ENCODE data around the gene NFATC2. TPM values are rescaled to one million over a fixed set of nuclear protein-coding genes. Genes with fewer than 3 reads are reported as not detected.

Gene NFATC2
- total and polyA plus RNA-seq, 2 experiments from 2014 or later, result 4.9 to 8.3 TPM

- Histone ChIP-seq H3K4me1 (ENCODE audit: insufficient read depth) (no peaks in the 10 kb centered on the region), H3K4me3 (no peak overlapping the region), H3K4me2 (no peak overlapping the region), H3K36me3 (replicated peaks; ENCODE audit: insufficient read depth, low read depth) (no peaks in the 10 kb centered on the region), H3K79me2 (no peaks in the 10 kb centered on the region), H2AFZ (no peak overlapping the region), H4K20me1 (ENCODE audit: insufficient read depth, poor library complexity, severe bottlenecking) (no peaks in the 10 kb centered on the region), H3K27me3 (no peaks in the 10 kb centered on the region), H3K27ac (no peak overlapping the region), H3K9me2 (replicated peaks; ENCODE audit: insufficient read depth) (no peaks in the 10 kb centered on the region), H3K9me3 (ENCODE audit: low read depth) (no peaks in the 10 kb centered on the region)
- WGBS (ENCODE audit: low lambda C conversion rate, missing lambda C conversion rate), result 39% methylated on average over 2 of the region's 2 CpGs
- no peak for DNase-seq (ENCODE audit: low spot score)
- no peak for TF ChIP-seq EZH2 (IDR thresholded peaks at IDR 0.05; ENCODE audit: borderline replicate concordance)
- no peak for TF ChIP-seq EZH2phosphoT487 (IDR thresholded peaks at IDR 0.05; ENCODE audit: low read depth, severe bottlenecking, unreplicated experiment)
These were observed 29.9 kb downstream of the NFATC2 start for GRCh38 chr20:51512645-51513044.

GRCh38 chr20:51511861-51512619, 30.5 kb downstream of the NFATC2 start:
- no peak overlapping the region for H2AFZ ChIP-seq
- H3K9me3 ChIP-seq (ENCODE audit: low read depth), result no peaks in the 10 kb centered on the region
- H3K9me2 ChIP-seq (replicated peaks; ENCODE audit: insufficient read depth), result no peaks in the 10 kb centered on the region
- H3K79me2 ChIP-seq, result no peaks in the 10 kb centered on the region
- no peaks in the 10 kb centered on the region for H3K4me1 ChIP-seq (ENCODE audit: insufficient read depth)
- H3K4me2 ChIP-seq, result no peak overlapping the region
- no peak overlapping the region for H3K4me3 ChIP-seq
- DNase-seq (ENCODE audit: low spot score), result no peak
- H3K27me3 ChIP-seq, result no peaks in the 10 kb centered on the region
- no peaks in the 10 kb centered on the region for H3K36me3 ChIP-seq (replicated peaks; ENCODE audit: insufficient read depth, low read depth)
- WGBS (ENCODE audit: low lambda C conversion rate, missing lambda C conversion rate), result 94% methylated on average over 10 of the region's 10 CpGs
- no peak overlapping the region for H3K27ac ChIP-seq
- H4K20me1 ChIP-seq (ENCODE audit: insufficient read depth, poor library complexity, severe bottlenecking), result no peaks in the 10 kb centered on the region
- TF ChIP-seq EZH2phosphoT487 (IDR thresholded peaks at IDR 0.05; ENCODE audit: low read depth, severe bottlenecking, unreplicated experiment) (no peak), EZH2 (IDR thresholded peaks at IDR 0.05; ENCODE audit: borderline replicate concordance) (no peak)
- TF ChIP-seq, protein P1, sequence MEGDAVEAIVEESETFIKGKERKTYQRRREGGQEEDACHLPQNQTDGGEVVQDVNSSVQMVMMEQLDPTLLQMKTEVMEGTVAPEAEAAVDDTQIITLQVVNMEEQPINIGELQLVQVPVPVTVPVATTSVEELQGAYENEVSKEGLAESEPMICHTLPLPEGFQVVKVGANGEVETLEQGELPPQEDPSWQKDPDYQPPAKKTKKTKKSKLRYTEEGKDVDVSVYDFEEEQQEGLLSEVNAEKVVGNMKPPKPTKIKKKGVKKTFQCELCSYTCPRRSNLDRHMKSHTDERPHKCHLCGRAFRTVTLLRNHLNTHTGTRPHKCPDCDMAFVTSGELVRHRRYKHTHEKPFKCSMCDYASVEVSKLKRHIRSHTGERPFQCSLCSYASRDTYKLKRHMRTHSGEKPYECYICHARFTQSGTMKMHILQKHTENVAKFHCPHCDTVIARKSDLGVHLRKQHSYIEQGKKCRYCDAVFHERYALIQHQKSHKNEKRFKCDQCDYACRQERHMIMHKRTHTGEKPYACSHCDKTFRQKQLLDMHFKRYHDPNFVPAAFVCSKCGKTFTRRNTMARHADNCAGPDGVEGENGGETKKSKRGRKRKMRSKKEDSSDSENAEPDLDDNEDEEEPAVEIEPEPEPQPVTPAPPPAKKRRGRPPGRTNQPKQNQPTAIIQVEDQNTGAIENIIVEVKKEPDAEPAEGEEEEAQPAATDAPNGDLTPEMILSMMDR (IDR thresholded peaks at IDR 0.05; ENCODE audit: poor library complexity), result no peak

- 92% methylated on average over 6 of the region's 6 CpGs for WGBS (ENCODE audit: low lambda C conversion rate, missing lambda C conversion rate)
- Histone ChIP-seq H3K9me2 (replicated peaks; ENCODE audit: insufficient read depth) (no peaks in the 10 kb centered on the region), H3K27me3 (no peaks in the 10 kb centered on the region), H3K79me2 (no peaks in the 10 kb centered on the region), H3K27ac (no peak overlapping the region), H3K36me3 (replicated peaks; ENCODE audit: insufficient read depth, low read depth) (no peaks in the 10 kb centered on the region), H3K4me1 (ENCODE audit: insufficient read depth) (no peaks in the 10 kb centered on the region), H3K9me3 (ENCODE audit: low read depth) (no peaks in the 10 kb centered on the region), H2AFZ (no peak overlapping the region), H4K20me1 (ENCODE audit: insufficient read depth, poor library complexity, severe bottlenecking) (no peaks in the 10 kb centered on the region), H3K4me3 (no peak overlapping the region), H3K4me2 (no peak overlapping the region)
- no peak for DNase-seq (ENCODE audit: low spot score)
- TF ChIP-seq, protein P1 (IDR thresholded peaks at IDR 0.05; ENCODE audit: poor library complexity), result no peak
- no peak for TF ChIP-seq EZH2 (IDR thresholded peaks at IDR 0.05; ENCODE audit: borderline replicate concordance)
- no peak for TF ChIP-seq EZH2phosphoT487 (IDR thresholded peaks at IDR 0.05; ENCODE audit: low read depth, severe bottlenecking, unreplicated experiment)
These were observed 31.4 kb downstream of the NFATC2 start for GRCh38 chr20:51510936-51511605.

DNA sequence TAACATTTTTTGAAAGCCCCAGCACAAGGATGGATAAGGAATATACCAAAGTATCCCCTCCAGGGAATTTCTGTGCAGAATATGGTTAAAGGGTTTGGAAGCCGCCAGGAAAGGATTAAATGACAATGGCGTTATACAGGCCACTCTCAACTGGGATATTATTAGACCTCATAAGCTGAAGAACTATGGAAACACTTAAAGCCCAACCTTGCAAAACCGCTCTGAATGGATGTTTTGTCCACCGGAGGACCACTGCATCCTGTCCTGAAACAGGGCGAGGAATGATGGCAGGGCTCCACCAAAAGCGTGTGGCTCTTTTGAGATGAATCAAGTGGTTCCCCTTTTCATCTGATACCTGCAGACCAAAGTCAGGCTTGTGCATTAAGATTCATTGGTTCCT, 32.4 kb downstream of the NFATC2 start:
- TF ChIP-seq EZH2 (IDR thresholded peaks at IDR 0.05; ENCODE audit: borderline replicate concordance), result no peak
- TF ChIP-seq, protein P1 (IDR thresholded peaks at IDR 0.05; ENCODE audit: poor library complexity), result no peak
- TF ChIP-seq EZH2phosphoT487 (IDR thresholded peaks at IDR 0.05; ENCODE audit: low read depth, severe bottlenecking, unreplicated experiment), result no peak
- Histone ChIP-seq H3K9me3 (ENCODE audit: low read depth) (no peaks in the 10 kb centered on the region), H2AFZ (no peak overlapping the region), H3K9me2 (replicated peaks; ENCODE audit: insufficient read depth) (no peaks in the 10 kb centered on the region), H3K4me1 (ENCODE audit: insufficient read depth) (no peaks in the 10 kb centered on the region), H3K27me3 (no peaks in the 10 kb centered on the region), H3K4me2 (no peak overlapping the region), H3K4me3 (no peak overlapping the region), H3K27ac (no peak overlapping the region), H3K79me2 (no peaks in the 10 kb centered on the region), H4K20me1 (ENCODE audit: insufficient read depth, poor library complexity, severe bottlenecking) (no peaks in the 10 kb centered on the region), H3K36me3 (replicated peaks; ENCODE audit: insufficient read depth, low read depth) (no peaks in the 10 kb centered on the region)
- WGBS (ENCODE audit: low lambda C conversion rate, missing lambda C conversion rate), result 89% methylated on average over 6 of the region's 6 CpGs
- DNase-seq (ENCODE audit: low spot score), result no peak
